Nephron (organoid): ENCODE results near the gene NEGR1.

Experiments used
- H3K27ac Mint-ChIP-seq, 3 experiments: 2 replicates each; pipeline ENCODE4 v1.8.0; 2020; ENCODE audit warnings: mixed read lengths in 3 of 3, mild to moderate bottlenecking in 2 of 3, moderate library complexity in 1 of 3
- H3K27me3 Mint-ChIP-seq: 2 replicates; pipeline ENCODE4 v1.8.0; 2021; ENCODE audit warnings: low read depth, mild to moderate bottlenecking, moderate library complexity, mixed read lengths
- H3K36me3 Mint-ChIP-seq: 2 replicates; pipeline ENCODE4 v1.8.0; 2020; ENCODE audit warnings: low read depth, mixed read lengths
- H3K4me1 Mint-ChIP-seq: 2 replicates; pipeline ENCODE4 v1.8.0; 2020; ENCODE audit warnings: mixed read lengths
- H3K4me3 Mint-ChIP-seq, 3 experiments: 2 replicates each; pipeline ENCODE4 v1.8.0; 2020; ENCODE audit warnings: mild to moderate bottlenecking in 3 of 3, mixed read lengths in 3 of 3, moderate library complexity in 2 of 3
- H3K9me3 Mint-ChIP-seq: 2 replicates; pipeline ENCODE4 v1.8.0; 2020; ENCODE audit warnings: mixed read lengths
- TF ChIP-seq, protein P1 (sequence below), 3 experiments: fragments of 200-600 bp; sonication (generic); IDR thresholded peaks; one replicate each; pipeline ENCODE4 v1.5.0; 2021; ENCODE audit warnings: antibody characterized with exemption in 3 of 3; ENCODE audit not compliant: unreplicated experiment in 3 of 3

Gene NEGR1

GRCh38 chr1:72006092-72006491 is 276.2 kb downstream of the NEGR1 start:
- Mint-ChIP-seq H3K27ac (no peak overlapping the region), H3K9me3 (no peaks in the 10 kb centered on the region), H3K27me3 (no peaks in the 10 kb centered on the region), H3K4me3 (no peak overlapping the region), H3K36me3 (no peaks in the 10 kb centered on the region), H3K4me1 (peaks cover 17% of the 10 kb centered on the region)
- TF ChIP-seq, protein P1, sequence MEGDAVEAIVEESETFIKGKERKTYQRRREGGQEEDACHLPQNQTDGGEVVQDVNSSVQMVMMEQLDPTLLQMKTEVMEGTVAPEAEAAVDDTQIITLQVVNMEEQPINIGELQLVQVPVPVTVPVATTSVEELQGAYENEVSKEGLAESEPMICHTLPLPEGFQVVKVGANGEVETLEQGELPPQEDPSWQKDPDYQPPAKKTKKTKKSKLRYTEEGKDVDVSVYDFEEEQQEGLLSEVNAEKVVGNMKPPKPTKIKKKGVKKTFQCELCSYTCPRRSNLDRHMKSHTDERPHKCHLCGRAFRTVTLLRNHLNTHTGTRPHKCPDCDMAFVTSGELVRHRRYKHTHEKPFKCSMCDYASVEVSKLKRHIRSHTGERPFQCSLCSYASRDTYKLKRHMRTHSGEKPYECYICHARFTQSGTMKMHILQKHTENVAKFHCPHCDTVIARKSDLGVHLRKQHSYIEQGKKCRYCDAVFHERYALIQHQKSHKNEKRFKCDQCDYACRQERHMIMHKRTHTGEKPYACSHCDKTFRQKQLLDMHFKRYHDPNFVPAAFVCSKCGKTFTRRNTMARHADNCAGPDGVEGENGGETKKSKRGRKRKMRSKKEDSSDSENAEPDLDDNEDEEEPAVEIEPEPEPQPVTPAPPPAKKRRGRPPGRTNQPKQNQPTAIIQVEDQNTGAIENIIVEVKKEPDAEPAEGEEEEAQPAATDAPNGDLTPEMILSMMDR (IDR thresholded peaks at IDR 0.05; ENCODE audit: unreplicated experiment in 3 of 3) = no peak

- Mint-ChIP-seq H3K4me3 (no peak overlapping the region), H3K36me3 (no peaks in the 10 kb centered on the region), H3K27me3 (no peaks in the 10 kb centered on the region), H3K27ac (no peak overlapping the region), H3K4me1 (no peaks in the 10 kb centered on the region), H3K9me3 (no peaks in the 10 kb centered on the region)
- TF ChIP-seq, protein P1 (IDR thresholded peaks at IDR 0.05; ENCODE audit: unreplicated experiment in 3 of 3) = no peak
Measured at GRCh38 chr1:72003092-72003491, 279.2 kb downstream of the NEGR1 start.

GRCh38 chr1:72000809-72001208 is 281.5 kb downstream of the NEGR1 start:
- no peaks in the 10 kb centered on the region for H3K36me3 Mint-ChIP-seq
- H3K4me3 Mint-ChIP-seq = no peak overlapping the region
- no peaks in the 10 kb centered on the region for H3K9me3 Mint-ChIP-seq
- TF ChIP-seq, protein P1 (IDR thresholded peaks at IDR 0.05; ENCODE audit: unreplicated experiment in 3 of 3) = no peak
- H3K27ac Mint-ChIP-seq = no peak overlapping the region
- H3K4me1 Mint-ChIP-seq = no peaks in the 10 kb centered on the region
- no peaks in the 10 kb centered on the region for H3K27me3 Mint-ChIP-seq

GRCh38 chr1:71994646-71995045 is 287.7 kb downstream of the NEGR1 start:
- Mint-ChIP-seq H3K27me3 (no peaks in the 10 kb centered on the region), H3K4me1 (no peaks in the 10 kb centered on the region), H3K4me3 (no peak overlapping the region), H3K36me3 (no peaks in the 10 kb centered on the region), H3K9me3 (no peaks in the 10 kb centered on the region), H3K27ac (no peak overlapping the region)
- TF ChIP-seq, protein P1 (IDR thresholded peaks at IDR 0.05; ENCODE audit: unreplicated experiment in 3 of 3) = no peak

- no peak overlapping the region for H3K4me3 Mint-ChIP-seq
Measured at GRCh38 chr1:71987181-71987580, 295.2 kb downstream of the NEGR1 start.

GRCh38 chr1:71986160-71986559 is 296.2 kb downstream of the NEGR1 start:
- Mint-ChIP-seq H3K4me3 (no peak overlapping the region), H3K4me1 (peaks cover 21% of the 10 kb centered on the region)
- TF ChIP-seq, protein P1 (IDR thresholded peaks at IDR 0.05; ENCODE audit: unreplicated experiment in 3 of 3) = no peak

More at GRCh38 chr1:71987181-71987580, 295.2 kb downstream of the NEGR1 start:
- TF ChIP-seq, protein P1 (IDR thresholded peaks at IDR 0.05; ENCODE audit: unreplicated experiment in 3 of 3) = no peak
- Mint-ChIP-seq H3K4me1 (peaks cover 21% of the 10 kb centered on the region), H3K9me3 (no peaks in the 10 kb centered on the region), H3K36me3 (no peaks in the 10 kb centered on the region), H3K27me3 (no peaks in the 10 kb centered on the region), H3K27ac (peak overlapping the region in 1 of 3 experiments; percentile 15)

More at GRCh38 chr1:71986160-71986559, 296.2 kb downstream of the NEGR1 start:
- no peaks in the 10 kb centered on the region for H3K9me3 Mint-ChIP-seq
- no peaks in the 10 kb centered on the region for H3K36me3 Mint-ChIP-seq
- no peaks in the 10 kb centered on the region for H3K27me3 Mint-ChIP-seq
- peak overlapping the region; percentile 6 to 56 (median 6) for H3K27ac Mint-ChIP-seq
